GM12878 (cell line): Measurements from ENCODE around the gene GNG13. TPM values are rescaled to one million over a fixed set of nuclear protein-coding genes. Genes with fewer than 3 reads are reported as not detected.

ENCODE experiments used
- ATAC-seq: fragments of 200-7000 bp; cut with Tn5 transposase; 3 replicates; pipeline ENCODE4 v1.9.1; 2020; ENCODE audit warnings: mild to moderate bottlenecking, moderate library complexity
- BruUV-seq: library from RNA; stranded (reverse); fragments of 400-500 nt; replicated peaks from 2 replicates; lab custom pipeline; 2021; lab: Mats Ljungman, UMichigan
- CTCF ChIA-PET: fragments of 300-600 bp; sonication (Branson Sonifier 250); formaldehyde crosslinking; extraction: SDS; loops from one replicate; lab custom pipeline; 2021; ENCODE audit warnings: inconsistent platforms; lab: Yijun Ruan, JAX
- POLR2A ChIA-PET: fragments of 350-600 bp; formaldehyde crosslinking; extraction: SDS; loops from one replicate; lab custom pipeline; 2021; ENCODE audit warnings: inconsistent platforms; lab: Charles Lee
- RAD21 ChIA-PET: fragments of 300-600 bp; sonication (Branson Sonifier 250); formaldehyde crosslinking; loops from one replicate; lab custom pipeline; 2023; ENCODE audit warnings: antibody characterized with exemption; ENCODE audit not compliant: unreplicated experiment; lab: Charles Lee
- SMC1A ChIA-PET: fragments of 300-600 bp; sonication (Branson Sonifier 250); formaldehyde crosslinking; loops from one replicate; lab custom pipeline; 2023; ENCODE audit not compliant: unreplicated experiment, uncharacterized antibody; lab: Charles Lee
- DNase-seq: peaks from one replicate; pipeline ENCODE4 v3.0.0-alpha.2; 2011; ENCODE audit warnings: low read depth, low spot score
- FAIRE-seq: peaks from 3 replicates; lab custom pipeline; 2011; peaks lifted over from hg19 to GRCh38; lab: Jason Lieb, UNC
- H2AFZ ChIP-seq: 2 replicates; pipeline ENCODE4 v1.6.0; 2011; ENCODE audit warnings: low read depth, low read length, control low read depth; ENCODE audit not compliant: control insufficient read depth
- H3K27ac ChIP-seq: 2 replicates; pipeline ENCODE4 v1.5.1; 2011; ENCODE audit warnings: control low read depth; ENCODE audit not compliant: control insufficient read depth, insufficient read depth
- H3K27me3 ChIP-seq, 2 experiments: replicated peaks in 1 of 2; 2 replicates each; pipeline versions ENCODE4 v1.6.0 to v1.6.1; 2011; ENCODE audit warnings: low read length in 1 of 2; ENCODE audit not compliant: control insufficient read depth in 2 of 2, insufficient read depth in 2 of 2
- H3K36me3 ChIP-seq, 2 experiments: 2 replicates each; pipeline ENCODE4 v1.5.1; 2011; ENCODE audit warnings: low read length in 1 of 2; ENCODE audit not compliant: control insufficient read depth in 2 of 2, insufficient read depth in 2 of 2
- H3K4me1 ChIP-seq: 2 replicates; pipeline ENCODE4 v1.6.1; 2011; ENCODE audit warnings: mild to moderate bottlenecking, low read length, moderate library complexity, mixed read lengths; ENCODE audit not compliant: control insufficient read depth, insufficient read depth
- H3K4me2 ChIP-seq: 2 replicates; pipeline ENCODE4 v1.6.0; 2011; ENCODE audit warnings: control low read depth; ENCODE audit not compliant: control insufficient read depth, insufficient read depth
- H3K4me3 ChIP-seq: fragments of 200-600 bp; sonication (generic); 2 replicates; pipeline ENCODE4 v1.5.1; 2016
- H3K79me2 ChIP-seq: 2 replicates; pipeline ENCODE4 v1.6.0; 2011; ENCODE audit warnings: low read length; ENCODE audit not compliant: control insufficient read depth, insufficient read depth
- H3K9ac ChIP-seq: 2 replicates; pipeline ENCODE4 v1.8.0; 2011; ENCODE audit warnings: low read length, control low read depth, mixed read lengths; ENCODE audit not compliant: control insufficient read depth, insufficient read depth
- H3K9me3 ChIP-seq: replicated peaks from 3 replicates; pipeline ENCODE4 v1.5.1; 2011; ENCODE audit warnings: mild to moderate bottlenecking, low read length; ENCODE audit not compliant: control insufficient read depth, insufficient read depth
- H4K20me1 ChIP-seq: 2 replicates; pipeline ENCODE4 v1.6.0; 2011; ENCODE audit not compliant: control insufficient read depth, insufficient read depth
- CHD1 ChIP-seq: IDR thresholded peaks from 2 replicates; pipeline ENCODE4 v1.6.1; 2012; ENCODE audit warnings: low read depth, low read length, improper control_type of control experiment
- CHD2 ChIP-seq: IDR thresholded peaks from 2 replicates; pipeline ENCODE4 v1.6.1; 2011; ENCODE audit warnings: low read depth, low read length, improper control_type of control experiment, borderline replicate concordance
- ELK1 ChIP-seq: IDR thresholded peaks from 2 replicates; pipeline ENCODE4 v1.6.1; 2012; ENCODE audit warnings: low read depth, low read length, improper control_type of control experiment
- FOXM1 ChIP-seq: IDR thresholded peaks from 2 replicates; pipeline ENCODE4 v1.6.1; 2012; ENCODE audit warnings: low read depth, mild to moderate bottlenecking, inconsistent platforms, low read length, moderate library complexity
- KDM1A ChIP-seq: fragments of 200-600 bp; sonication (generic); IDR thresholded peaks from 2 replicates; pipeline ENCODE4 v1.6.1; 2016; ENCODE audit warnings: borderline replicate concordance
- MEF2A ChIP-seq: IDR thresholded peaks from 2 replicates; pipeline ENCODE4 v1.6.1; 2011; ENCODE audit warnings: low read depth, mild to moderate bottlenecking, low read length, moderate library complexity; ENCODE audit not compliant: insufficient read depth
- MTA2 ChIP-seq: fragments of 450-650 bp; IDR thresholded peaks from 2 replicates; pipeline ENCODE4 v1.6.1; 2016; ENCODE audit warnings: low read depth, mild to moderate bottlenecking, moderate library complexity
- MTA3 ChIP-seq: IDR thresholded peaks from 2 replicates; pipeline ENCODE4 v1.6.1; 2012; ENCODE audit warnings: low read length, inconsistent platforms, borderline replicate concordance
- NFIC ChIP-seq: IDR thresholded peaks from 2 replicates; pipeline ENCODE4 v1.6.1; 2012; ENCODE audit warnings: low read depth, mild to moderate bottlenecking, inconsistent platforms, low read length, moderate library complexity
- NFXL1 ChIP-seq: fragments of 450-650 bp; IDR thresholded peaks from 2 replicates; pipeline ENCODE4 v1.6.1; 2017; ENCODE audit warnings: antibody characterized with exemption, mild to moderate bottlenecking, borderline replicate concordance
- NR2C2 ChIP-seq: IDR thresholded peaks from 2 replicates; pipeline ENCODE4 v1.6.1; 2011; ENCODE audit warnings: borderline replicate concordance, low read depth; ENCODE audit not compliant: control insufficient read depth, insufficient read length
- POU2F2 ChIP-seq: IDR thresholded peaks from 3 replicates; pipeline ENCODE4 v1.6.1; 2011; ENCODE audit warnings: low read depth, mild to moderate bottlenecking, low read length, borderline replicate concordance
- RCOR1 ChIP-seq: conservative IDR thresholded peaks from 2 replicates; pipeline ENCODE4 v1.6.1; 2012; ENCODE audit warnings: low read depth, low read length, improper control_type of control experiment
- SMAD1 ChIP-seq: fragments of 450-650 bp; IDR thresholded peaks from 2 replicates; pipeline ENCODE4 v1.6.1; 2018; ENCODE audit warnings: mild to moderate bottlenecking, low read depth; ENCODE audit not compliant: partially characterized antibody
- STAT3 ChIP-seq: IDR thresholded peaks from 2 replicates; pipeline ENCODE4 v1.6.1; 2011; ENCODE audit warnings: low read depth, low read length, improper control_type of control experiment
- USF1 ChIP-seq: IDR thresholded peaks from 2 replicates; pipeline ENCODE4 v1.6.1; 2011; ENCODE audit warnings: borderline replicate concordance, low read depth, mild to moderate bottlenecking, moderate library complexity, mixed read lengths, low read length; ENCODE audit not compliant: insufficient read depth; ENCODE audit errors: extremely low read length
- ZNF24 ChIP-seq: fragments of 450-650 bp; IDR thresholded peaks from 2 replicates; pipeline ENCODE4 v1.6.1; 2017; ENCODE audit warnings: antibody characterized with exemption, mild to moderate bottlenecking
- WGBS: methylation state at CpG from one replicate; pipeline ENCODE4 v1.1.6; 2016; ENCODE audit warnings: low lambda C conversion rate; ENCODE audit not compliant: insufficient replicate concordance, insufficient coverage; ENCODE audit errors: missing lambda C conversion rate; 5-methylcytosine and 5-hydroxymethylcytosine counted together
- in situ Hi-C: fragments of 300-500 bp; cut with MboI; formaldehyde crosslinking; loops from 9 replicates; pipeline ENCODE4 v1.14.3; 2018; ENCODE audit warnings: mixed read lengths
- intact Hi-C: fragments of 100-400 bp; cut with micrococcal nuclease; formaldehyde crosslinking; loops from one replicate; pipeline ENCODE4 v1.14.2; 2022; ENCODE audit not compliant: unreplicated experiment
- polyA plus RNA-seq, 11 experiments: library from polyadenylated mRNA; depleted of rRNA in 4 of 11; unstranded in 6 of 11; stranded (reverse) in 5 of 11; fragments of >200 nt; fragmentation: Nextera tagmentation in 4 of 11; fragmentation: Illumina TruSeq in 1 of 11; extraction: Ambion mirVana in 4 of 11; extraction: Trizol in 1 of 11; gene quantifications; 1 replicate in 1 of 11; 2 replicates in 10 of 11; pipeline versions ENCODE4 v1.2.1 to v1.2.3, GENCODE V29; 2011 to 2016; ENCODE audit warnings: inconsistent platforms in 2 of 11, missing spikeins in 2 of 11, low read depth in 1 of 11
- total RNA-seq, 4 experiments: library from RNA; depleted of rRNA in 3 of 4; stranded (reverse); fragments of >200 nt in 3 of 4; fragmentation: Illumina TruSeq in 1 of 4; extraction: Trizol in 1 of 4; gene quantifications; 2 replicates each; pipeline versions ENCODE4 v1.2.1 to v1.2.3, GENCODE V29; 2013 to 2021
- TF ChIP-seq, protein P1 (sequence below): fragments of 450-650 bp; IDR thresholded peaks from 2 replicates; pipeline ENCODE4 v1.6.1; 2017; ENCODE audit warnings: mild to moderate bottlenecking, moderate library complexity
- TF ChIP-seq, protein P2 (sequence below): IDR thresholded peaks from 2 replicates; pipeline ENCODE4 v1.6.1; 2011; ENCODE audit warnings: mild to moderate bottlenecking, low read depth, low read length, moderate library complexity; ENCODE audit not compliant: insufficient replicate concordance

GNG13 gene
- total and polyA plus RNA-seq, 10 of the 15 experiments (the other 5 are each of a cell fraction or from before 2014, with no cell fraction given) = not detected

- ChIA-PET RAD21 (no interaction called here), CTCF (interaction anchor here (0.8 kb wide), 1 partner anchor 28 kb away, joined by 4 read pairs; no protein-coding TSS in a partner anchor)
- BruUV-seq = no TSS peak
- TF ChIP-seq FOXM1 = no peak
- TF ChIP-seq NR2C2 = no peak
- no peak for TF ChIP-seq POU2F2
- no peak for TF ChIP-seq NFXL1
- TF ChIP-seq ELK1 = no peak
- no peak for TF ChIP-seq SMAD1
- TF ChIP-seq ZNF24 = no peak
- TF ChIP-seq KDM1A = no peak
- TF ChIP-seq CHD2 = no peak
- no peak for TF ChIP-seq USF1
- TF ChIP-seq, protein P1, sequence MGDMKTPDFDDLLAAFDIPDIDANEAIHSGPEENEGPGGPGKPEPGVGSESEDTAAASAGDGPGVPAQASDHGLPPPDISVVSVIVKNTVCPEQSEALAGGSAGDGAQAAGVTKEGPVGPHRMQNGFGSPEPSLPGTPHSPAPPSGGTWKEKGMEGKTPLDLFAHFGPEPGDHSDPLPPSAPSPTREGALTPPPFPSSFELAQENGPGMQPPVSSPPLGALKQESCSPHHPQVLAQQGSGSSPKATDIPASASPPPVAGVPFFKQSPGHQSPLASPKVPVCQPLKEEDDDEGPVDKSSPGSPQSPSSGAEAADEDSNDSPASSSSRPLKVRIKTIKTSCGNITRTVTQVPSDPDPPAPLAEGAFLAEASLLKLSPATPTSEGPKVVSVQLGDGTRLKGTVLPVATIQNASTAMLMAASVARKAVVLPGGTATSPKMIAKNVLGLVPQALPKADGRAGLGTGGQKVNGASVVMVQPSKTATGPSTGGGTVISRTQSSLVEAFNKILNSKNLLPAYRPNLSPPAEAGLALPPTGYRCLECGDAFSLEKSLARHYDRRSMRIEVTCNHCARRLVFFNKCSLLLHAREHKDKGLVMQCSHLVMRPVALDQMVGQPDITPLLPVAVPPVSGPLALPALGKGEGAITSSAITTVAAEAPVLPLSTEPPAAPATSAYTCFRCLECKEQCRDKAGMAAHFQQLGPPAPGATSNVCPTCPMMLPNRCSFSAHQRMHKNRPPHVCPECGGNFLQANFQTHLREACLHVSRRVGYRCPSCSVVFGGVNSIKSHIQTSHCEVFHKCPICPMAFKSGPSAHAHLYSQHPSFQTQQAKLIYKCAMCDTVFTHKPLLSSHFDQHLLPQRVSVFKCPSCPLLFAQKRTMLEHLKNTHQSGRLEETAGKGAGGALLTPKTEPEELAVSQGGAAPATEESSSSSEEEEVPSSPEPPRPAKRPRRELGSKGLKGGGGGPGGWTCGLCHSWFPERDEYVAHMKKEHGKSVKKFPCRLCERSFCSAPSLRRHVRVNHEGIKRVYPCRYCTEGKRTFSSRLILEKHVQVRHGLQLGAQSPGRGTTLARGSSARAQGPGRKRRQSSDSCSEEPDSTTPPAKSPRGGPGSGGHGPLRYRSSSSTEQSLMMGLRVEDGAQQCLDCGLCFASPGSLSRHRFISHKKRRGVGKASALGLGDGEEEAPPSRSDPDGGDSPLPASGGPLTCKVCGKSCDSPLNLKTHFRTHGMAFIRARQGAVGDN = no peak
- TF ChIP-seq NFIC = no peak
- no peak for TF ChIP-seq STAT3
- no peak for TF ChIP-seq CHD1
- TF ChIP-seq MEF2A = no peak
- TF ChIP-seq, protein P2, sequence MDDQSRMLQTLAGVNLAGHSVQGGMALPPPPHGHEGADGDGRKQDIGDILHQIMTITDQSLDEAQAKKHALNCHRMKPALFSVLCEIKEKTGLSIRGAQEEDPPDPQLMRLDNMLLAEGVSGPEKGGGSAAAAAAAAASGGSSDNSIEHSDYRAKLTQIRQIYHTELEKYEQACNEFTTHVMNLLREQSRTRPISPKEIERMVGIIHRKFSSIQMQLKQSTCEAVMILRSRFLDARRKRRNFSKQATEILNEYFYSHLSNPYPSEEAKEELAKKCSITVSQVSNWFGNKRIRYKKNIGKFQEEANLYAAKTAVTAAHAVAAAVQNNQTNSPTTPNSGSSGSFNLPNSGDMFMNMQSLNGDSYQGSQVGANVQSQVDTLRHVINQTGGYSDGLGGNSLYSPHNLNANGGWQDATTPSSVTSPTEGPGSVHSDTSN = no peak
- no peak for TF ChIP-seq RCOR1
- no peak for TF ChIP-seq MTA2
- TF ChIP-seq MTA3 = no peak
Measured at GRCh38 chr16:776824-777223, 23.7 kb downstream of the GNG13 start.

More at GRCh38 chr16:776824-777223, 23.7 kb downstream of the GNG13 start:
- in situ Hi-C loops (no loop called here), intact Hi-C loops (no loop called here)
- Histone ChIP-seq H3K4me3 (no peak overlapping the region), H3K27me3 (no peaks in the 10 kb centered on the region), H3K4me2 (no peak overlapping the region), H4K20me1 (no peaks in the 10 kb centered on the region), H3K79me2 (no peaks in the 10 kb centered on the region), H3K9me3 (no peaks in the 10 kb centered on the region), H2AFZ (no peak overlapping the region), H3K9ac (no peak overlapping the region), H3K36me3 (no peaks in the 10 kb centered on the region), H3K27ac (no peak overlapping the region), H3K4me1 (no peaks in the 10 kb centered on the region)
- FAIRE-seq = no peak
- 70% methylated on average over 9 of the region's 9 CpGs for WGBS
- DNase-seq = no peak
- ChIA-PET SMC1A (no interaction called here), POLR2A (no interaction called here)
- ATAC-seq = no peak
